Fibroblast of lung (primary cell): ENCODE measurements around the gene SPCS3. TPM values are rescaled to one million over a fixed set of nuclear protein-coding genes. Genes with fewer than 3 reads are reported as not detected.
"Not testable (repeated sequence)": the region's sequence is repeated elsewhere in the genome, so short reads cannot be mapped to it uniquely, and the experiment has no call there.

Experiments used
- DNase-seq, 2 donors: peaks; one replicate each; pipeline versions ENCODE4 v3.0.0 to v3.0.0-alpha.2; 2010; ENCODE audit warnings: low read depth in 2 of 2
- H2AFZ ChIP-seq: 2 replicates; pipeline ENCODE4 v1.5.1; 2012; ENCODE audit warnings: low read length, control low read depth, inconsistent platforms
- H3K27ac ChIP-seq: 2 replicates; pipeline ENCODE4 v1.5.1; 2011; ENCODE audit warnings: low read length, control low read depth; ENCODE audit not compliant: insufficient read depth
- H3K27me3 ChIP-seq: 2 replicates; pipeline ENCODE4 v1.5.1; 2011; ENCODE audit warnings: mild to moderate bottlenecking, low read length; ENCODE audit not compliant: control insufficient read depth, insufficient read depth
- H3K36me3 ChIP-seq: 2 replicates; pipeline ENCODE4 v1.5.1; 2011; ENCODE audit warnings: low read length; ENCODE audit not compliant: control insufficient read depth, insufficient read depth
- H3K4me1 ChIP-seq: 2 replicates; pipeline ENCODE4 v1.5.1; 2011; ENCODE audit warnings: low read length; ENCODE audit not compliant: control insufficient read depth, insufficient read depth; ENCODE audit errors: extremely low read depth
- H3K4me2 ChIP-seq: 2 replicates; pipeline ENCODE4 v1.5.1; 2011; ENCODE audit warnings: low read length, control low read depth; ENCODE audit not compliant: insufficient read depth; ENCODE audit errors: extremely low read depth
- H3K4me3 ChIP-seq, 4 experiments: fragments of 200-600 bp in 1 of 4; sonication (generic) in 1 of 4; replicated peaks in 1 of 4; 2 replicates each; pipeline ENCODE4 v1.5.1; 2011 to 2016; ENCODE audit warnings: low read length in 4 of 4, low read depth in 3 of 4, mild to moderate bottlenecking in 3 of 4, control low read depth in 2 of 4, inconsistent platforms in 1 of 4, mixed read lengths in 1 of 4; ENCODE audit not compliant: insufficient read depth in 1 of 4; ENCODE audit errors: control extremely low read depth in 1 of 4
- H3K79me2 ChIP-seq: 2 replicates; pipeline ENCODE4 v1.5.1; 2012; ENCODE audit warnings: mild to moderate bottlenecking, low read length, inconsistent platforms; ENCODE audit not compliant: control insufficient read depth, insufficient read depth
- H3K9ac ChIP-seq: 2 replicates; pipeline ENCODE4 v1.5.1; 2011; ENCODE audit warnings: mild to moderate bottlenecking, low read length, control low read depth; ENCODE audit not compliant: insufficient read depth
- H3K9me3 ChIP-seq: 2 replicates; pipeline ENCODE4 v1.5.1; 2012; ENCODE audit warnings: low read depth, low read length; ENCODE audit not compliant: control insufficient read depth, insufficient read depth
- H4K20me1 ChIP-seq: 2 replicates; pipeline ENCODE4 v1.5.1; 2011; ENCODE audit warnings: low read length; ENCODE audit not compliant: control insufficient read depth, insufficient read depth; ENCODE audit errors: extremely low read depth
- CTCF ChIP-seq, 2 donors: IDR thresholded peaks in 1 of 2; conservative IDR thresholded peaks in 1 of 2; 1 replicate in 1 of 2; 2 replicates in 1 of 2; pipeline ENCODE4 v1.5.1; 2011 to 2012; ENCODE audit warnings: low read length in 2 of 2, control low read depth in 1 of 2, inconsistent platforms in 1 of 2, low read depth in 1 of 2, mild to moderate bottlenecking in 1 of 2
- EZH2 ChIP-seq: IDR thresholded peaks from 2 replicates; pipeline ENCODE4 v1.5.1; 2012; ENCODE audit warnings: low read length, control low read depth, mild to moderate bottlenecking; ENCODE audit errors: missing control alignments
- polyA plus RNA-seq, 2 donors: library from polyadenylated mRNA; depleted of rRNA in 1 of 2; stranded (reverse) in 1 of 2; unstranded in 1 of 2; fragments of >200 nt; gene quantifications; 2 replicates each; pipeline ENCODE4 v1.2.1, GENCODE V29; 2011 to 2012; ENCODE audit warnings: missing spikeins in 1 of 2
- total RNA-seq: library from RNA; depleted of rRNA; stranded (reverse); fragments of >200 nt; gene quantifications from 2 replicates; pipeline ENCODE4 v1.2.1, GENCODE V29; 2014

Gene SPCS3
- total and polyA plus RNA-seq, 2 donors (not counting 1 experiment from before 2014, with no cell fraction given): 72.3 to 84.3 TPM

- peak in 1 of 2 donors; percentile 29 for DNase-seq
Measured at GRCh38 chr4:176323511-176324160, 3.9 kb downstream of the SPCS3 start.

GRCh38 chr4:176324876-176325275 is 5.1 kb downstream of the SPCS3 start:
- not testable (repeated sequence) for H3K4me2 ChIP-seq, H3K36me3 ChIP-seq, H3K27me3 ChIP-seq, DNase-seq, H3K9ac ChIP-seq, H2AFZ ChIP-seq, H3K4me3 ChIP-seq, H3K4me1 ChIP-seq, H3K27ac ChIP-seq, H3K9me3 ChIP-seq, H4K20me1 ChIP-seq
- H3K79me2 ChIP-seq: peaks cover 78% of the 10 kb centered on the region

More at GRCh38 chr4:176323511-176324160, 3.9 kb downstream of the SPCS3 start:
- Histone ChIP-seq H3K4me3 (peak overlapping the region in 2 of 4 experiments; percentile 83 to 95), H3K27ac (no peak overlapping the region), H3K9ac (no peak overlapping the region), H3K4me2 (peak overlapping the region; percentile 61), H3K79me2 (peaks cover 79% of the 10 kb centered on the region), H3K27me3 (no peaks in the 10 kb centered on the region), H2AFZ (no peak overlapping the region), H4K20me1 (no peaks in the 10 kb centered on the region), H3K4me1 (peaks cover 6% of the 10 kb centered on the region), H3K36me3 (no peaks in the 10 kb centered on the region), H3K9me3 (no peaks in the 10 kb centered on the region)
- TF ChIP-seq EZH2 (no peak), CTCF (conservative IDR thresholded peaks at IDR 0.05 in 1 of 2, IDR thresholded peaks at IDR 0.05 in 1 of 2; ENCODE audit: low read depth in 1 of 2, low read length in 2 of 2) (no peak)

- H3K4me3 ChIP-seq: no peak overlapping the region
- H4K20me1 ChIP-seq: no peaks in the 10 kb centered on the region
- H3K9me3 ChIP-seq: no peaks in the 10 kb centered on the region
- peaks cover under 1% of the 10 kb centered on the region for H3K79me2 ChIP-seq
- no peak overlapping the region for H2AFZ ChIP-seq
- H3K27ac ChIP-seq: no peak overlapping the region
- H3K9ac ChIP-seq: no peak overlapping the region
- DNase-seq: peak; percentile 28 to 68
- H3K4me1 ChIP-seq: peaks cover 5% of the 10 kb centered on the region
- no peaks in the 10 kb centered on the region for H3K36me3 ChIP-seq
- no peaks in the 10 kb centered on the region for H3K27me3 ChIP-seq
- no peak overlapping the region for H3K4me2 ChIP-seq
- no peak for TF ChIP-seq EZH2
- TF ChIP-seq CTCF (conservative IDR thresholded peaks at IDR 0.05 in 1 of 2, IDR thresholded peaks at IDR 0.05 in 1 of 2; ENCODE audit: low read depth in 1 of 2, low read length in 2 of 2): no peak
Measured at GRCh38 chr4:176333076-176333475, 13.3 kb downstream of the SPCS3 start.
